Activated CD8-positive, alpha-beta memory T cell treated with anti-CD3 and anti-CD28 coated beads for 24 hours (primary cell): ENCODE results near the gene TMEM138.

ENCODE experiments used
- DNase-seq: peaks from one replicate; pipeline ENCODE4 v3.0.0-alpha.2; 2020

The TMEM138 gene

GRCh38 chr11:61413496-61413895 is 51.3 kb downstream of the TMEM138 start:
- DNase-seq = no peak

GRCh38 chr11:61414547-61414946 is 52.4 kb downstream of the TMEM138 start:
- no peak for DNase-seq

GRCh38 chr11:61415381-61415780 is 53.2 kb downstream of the TMEM138 start:
- no peak for DNase-seq

- DNase-seq = no peak
Observed at GRCh38 chr11:61416941-61417340, 54.8 kb downstream of the TMEM138 start.

GRCh38 chr11:61417670-61418069 is 55.5 kb downstream of the TMEM138 start:
- DNase-seq = no peak

GRCh38 chr11:61418136-61418535 is 56.0 kb downstream of the TMEM138 start:
- no peak for DNase-seq
